ENCODE data around the gene NUDT12.

The NUDT12 gene

GRCh38 chr5:103562453-103563157 lies at the start of gene NUDT12:
Gene NUDT12 (minus strand): TSS chr5:103562789. CDS start chr5:103560248, 2,541 bp downstream.
- peak; percentile 46 for DNase-seq (ENCODE audit: low spot score)

- DNase-seq (ENCODE audit: low spot score), result no peak
Observed at GRCh38 chr5:103607346-103607745, 44.8 kb upstream of the NUDT12 start.

- no peak for DNase-seq (ENCODE audit: low spot score)
Observed at GRCh38 chr5:103605277-103605676, 42.7 kb upstream of the NUDT12 start.

GRCh38 chr5:103602438-103602837 lies 39.8 kb upstream of the NUDT12 start:
- no peak for DNase-seq (ENCODE audit: low spot score)

- no peak for DNase-seq (ENCODE audit: low spot score)
Observed at GRCh38 chr5:103601314-103601713, 38.7 kb upstream of the NUDT12 start.

- DNase-seq (ENCODE audit: low spot score), result no peak
Observed at GRCh38 chr5:103600086-103600485, 37.5 kb upstream of the NUDT12 start.

- DNase-seq (ENCODE audit: low spot score), result no peak
Observed at GRCh38 chr5:103598997-103599566, 36.5 kb upstream of the NUDT12 start.

- no peak for DNase-seq (ENCODE audit: low spot score)
Observed at GRCh38 chr5:103590221-103590620, 27.6 kb upstream of the NUDT12 start.

GRCh38 chr5:103589776-103590175 lies 27.2 kb upstream of the NUDT12 start:
- DNase-seq (ENCODE audit: low spot score), result no peak

GRCh38 chr5:103589357-103589756 lies 26.8 kb upstream of the NUDT12 start:
- DNase-seq (ENCODE audit: low spot score), result no peak

- DNase-seq (ENCODE audit: low spot score), result peak; percentile 33
Observed at GRCh38 chr5:103587185-103587748, 24.7 kb upstream of the NUDT12 start.

GRCh38 chr5:103582364-103582763 lies 19.8 kb upstream of the NUDT12 start:
- peak; percentile 40 for DNase-seq (ENCODE audit: low spot score)

- DNase-seq (ENCODE audit: low spot score), result no peak
Observed at GRCh38 chr5:103573411-103573810, 10.8 kb upstream of the NUDT12 start.

GRCh38 chr5:103572454-103572853 lies 9.9 kb upstream of the NUDT12 start:
- no peak for DNase-seq (ENCODE audit: low spot score)

GRCh38 chr5:103571730-103572129 lies 9.1 kb upstream of the NUDT12 start:
- no peak for DNase-seq (ENCODE audit: low spot score)

GRCh38 chr5:103569313-103570060 lies 6.9 kb upstream of the NUDT12 start:
- no peak for DNase-seq (ENCODE audit: low spot score)

- DNase-seq (ENCODE audit: low spot score), result no peak
Observed at GRCh38 chr5:103565719-103566118, 3.1 kb upstream of the NUDT12 start.

- no peak for DNase-seq (ENCODE audit: low spot score)
Observed at GRCh38 chr5:103561685-103562452, 720 bp downstream of the NUDT12 start.

GRCh38 chr5:103560826-103561225 lies 1.8 kb downstream of the NUDT12 start:
- no peak for DNase-seq (ENCODE audit: low spot score)

GRCh38 chr5:103546858-103547257 lies 15.7 kb downstream of the NUDT12 start:
- DNase-seq (ENCODE audit: low spot score), result no peak

- DNase-seq (ENCODE audit: low spot score), result no peak
Observed at GRCh38 chr5:103542441-103542840, 20.1 kb downstream of the NUDT12 start.

GRCh38 chr5:103541569-103541968 lies 21.0 kb downstream of the NUDT12 start:
- no peak for DNase-seq (ENCODE audit: low spot score)

Data from kidney capillary endothelial cell (primary cell).